HUES64 (cell line): Measurements from ENCODE around the gene CAVIN1.
"Not testable (repeated sequence)": the region's sequence is repeated elsewhere in the genome, so short reads cannot be mapped to it uniquely, and the experiment has no call there.

ENCODE experiments used
- H3K27ac ChIP-seq: 2 replicates; pipeline ENCODE4 v1.7.0; 2013; ENCODE audit warnings: low read depth, low read length, inconsistent platforms
- H3K27me3 ChIP-seq: 2 replicates; pipeline ENCODE4 v1.6.1; 2013; ENCODE audit warnings: mild to moderate bottlenecking, low read length; ENCODE audit not compliant: insufficient read depth
- H3K36me3 ChIP-seq: 2 replicates; pipeline ENCODE4 v1.6.1; 2013; ENCODE audit warnings: mild to moderate bottlenecking, low read length; ENCODE audit not compliant: insufficient read depth
- H3K4me1 ChIP-seq: 2 replicates; pipeline ENCODE4 v1.6.1; 2013; ENCODE audit warnings: mild to moderate bottlenecking, low read length, moderate library complexity; ENCODE audit not compliant: insufficient read depth
- H3K4me3 ChIP-seq: 2 replicates; pipeline ENCODE4 v1.5.1; 2013; ENCODE audit warnings: mild to moderate bottlenecking, low read length, moderate library complexity
- H3K9ac ChIP-seq: 2 replicates; pipeline ENCODE4 v1.6.1; 2013; ENCODE audit warnings: mild to moderate bottlenecking, low read depth, low read length
- H3K9me3 ChIP-seq: 2 replicates; pipeline ENCODE4 v1.6.1; 2013; ENCODE audit warnings: low read depth, low read length; ENCODE audit not compliant: insufficient read depth
- WGBS: fragments of 150-250, 120-280 bp; methylation state at CpG from one replicate; pipeline ENCODE4 v1.1.7; 2013; ENCODE audit warnings: missing lambda C conversion rate; 5-methylcytosine and 5-hydroxymethylcytosine counted together

The CAVIN1 gene

DNA sequence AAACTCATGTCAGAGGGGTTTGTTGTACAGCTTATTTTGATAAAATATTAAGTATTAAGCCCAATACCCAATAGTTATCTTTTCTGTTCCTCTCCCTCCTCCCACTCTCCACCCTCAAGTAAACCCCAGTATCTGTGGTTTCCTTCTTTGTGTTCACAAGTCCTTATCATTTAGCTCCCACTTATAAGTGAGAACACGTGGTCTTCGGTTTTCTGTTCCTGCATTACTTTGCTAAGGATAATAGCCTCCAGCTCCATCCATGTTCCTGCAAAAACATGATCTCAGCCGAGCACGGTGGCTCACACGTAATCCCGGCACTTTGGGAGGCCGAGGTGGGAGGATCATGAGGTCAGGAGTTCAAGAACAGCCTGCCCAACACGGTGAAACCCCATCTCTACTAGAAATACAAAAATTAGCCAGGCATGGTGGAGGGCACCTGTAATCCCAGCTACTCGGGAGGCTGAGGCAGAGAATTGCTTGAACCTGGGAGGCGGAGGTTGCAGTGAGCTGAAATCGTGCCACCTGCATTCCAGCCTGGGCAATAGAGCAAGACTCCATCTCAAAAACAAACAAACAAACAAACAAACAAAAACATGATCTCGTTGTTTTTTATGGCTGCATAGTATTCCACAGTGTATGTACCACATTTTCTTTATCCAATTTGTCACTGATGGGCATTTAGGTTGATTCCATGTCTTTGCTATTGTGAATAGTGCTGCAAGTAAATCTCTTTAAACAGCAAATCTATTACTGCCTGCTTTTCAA is 54.1 kb downstream of the CAVIN1 start:
- H3K27me3 ChIP-seq, H3K9ac ChIP-seq, H3K4me3 ChIP-seq, H3K9me3 ChIP-seq, H3K27ac ChIP-seq: not testable (repeated sequence)
- Histone ChIP-seq H3K4me1 (peaks cover 13% of the 10 kb centered on the region), H3K36me3 (peaks cover 18% of the 10 kb centered on the region)
- 87% methylated on average over 12 of the region's 12 CpGs for WGBS

DNA sequence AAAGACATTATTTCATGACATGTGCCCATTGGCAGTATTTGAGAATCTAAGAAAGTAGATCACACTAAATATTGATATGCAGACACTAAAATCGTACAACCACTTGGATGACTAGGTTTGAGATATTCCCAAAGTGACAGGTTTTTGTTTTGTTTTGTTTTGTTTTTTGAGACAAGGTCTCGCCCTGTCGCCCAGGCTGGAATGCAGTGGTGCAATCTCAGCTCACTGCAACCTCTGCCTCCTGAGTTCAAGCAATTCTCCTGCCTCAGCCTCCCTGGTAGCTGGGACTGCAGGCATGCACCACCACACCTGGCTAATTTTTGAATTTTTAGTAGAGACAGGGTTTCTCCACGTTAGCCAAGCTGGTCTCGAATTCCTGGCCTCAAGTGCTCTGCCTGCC is 54.7 kb downstream of the CAVIN1 start:
- WGBS, result 84% methylated on average over 5 of the region's 5 CpGs
- peaks cover 13% of the 10 kb centered on the region for H3K4me1 ChIP-seq
- peaks cover 16% of the 10 kb centered on the region for H3K36me3 ChIP-seq
- H3K27me3 ChIP-seq, H3K27ac ChIP-seq, H3K9ac ChIP-seq, H3K4me3 ChIP-seq, H3K9me3 ChIP-seq: not testable (repeated sequence)

DNA sequence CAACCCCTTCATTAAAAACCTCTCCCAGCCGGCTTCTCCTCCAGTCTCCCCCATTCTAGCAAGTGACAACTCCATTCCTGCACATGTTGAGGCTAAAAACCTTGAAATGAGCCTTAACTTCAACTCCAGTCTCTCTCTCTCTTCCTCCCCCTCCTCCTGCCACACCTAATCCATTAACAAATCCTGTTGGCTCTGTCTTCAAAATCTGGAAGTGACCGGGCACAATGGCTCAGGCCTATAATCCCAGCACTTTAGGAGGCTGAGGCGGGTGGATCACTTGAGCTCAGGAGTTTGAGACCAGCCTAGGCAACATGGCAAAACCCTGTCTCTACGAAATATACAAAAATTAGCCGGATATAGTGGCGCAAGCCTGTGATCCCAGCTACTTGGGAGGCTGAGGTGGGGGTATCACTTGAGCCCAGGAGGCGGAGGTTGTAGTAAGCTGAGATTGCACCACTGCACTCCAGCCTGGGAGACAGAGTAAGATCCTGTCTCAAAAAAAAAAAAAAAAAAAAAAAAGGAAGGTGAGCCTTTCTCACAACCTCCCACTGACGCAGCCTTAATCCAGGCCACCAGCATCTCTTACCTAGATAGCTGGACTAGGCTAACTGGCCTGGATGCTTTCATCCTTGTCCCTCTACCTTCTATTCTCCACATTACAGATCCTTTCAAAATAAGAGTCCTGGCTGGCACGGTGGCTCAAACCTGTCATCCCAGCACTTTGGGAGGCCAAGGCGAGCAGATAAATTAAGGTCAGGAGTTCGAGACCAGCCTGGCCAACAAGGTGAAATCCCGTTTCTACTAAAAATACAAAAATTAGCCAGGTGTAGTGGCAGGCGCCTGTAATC is 56.7 kb downstream of the CAVIN1 start:
- H3K4me3 ChIP-seq, H3K9ac ChIP-seq, H3K9me3 ChIP-seq, H3K27me3 ChIP-seq, H3K27ac ChIP-seq, H3K36me3 ChIP-seq: not testable (repeated sequence)
- 72% methylated on average over 13 of the region's 13 CpGs for WGBS
- H3K4me1 ChIP-seq, result peaks cover 26% of the 10 kb centered on the region

DNA sequence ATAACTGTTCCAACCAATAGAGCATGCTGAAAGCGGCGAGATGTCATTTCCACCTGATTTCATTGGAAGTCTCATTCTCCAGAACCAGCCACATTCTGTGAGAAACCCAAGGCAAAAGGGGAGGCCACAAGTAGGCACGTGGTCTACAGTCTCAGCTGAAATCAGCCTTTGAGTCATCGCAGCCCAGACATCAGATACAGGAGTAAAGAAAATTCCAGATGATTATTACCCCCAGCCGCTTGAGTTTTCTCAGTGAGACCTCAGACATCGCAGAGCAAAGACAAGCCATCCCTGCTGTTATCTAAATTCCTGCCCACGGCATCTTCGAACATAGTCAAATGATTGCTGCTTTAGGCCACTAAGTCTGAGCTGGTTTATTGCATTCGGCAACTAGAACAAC is 57.9 kb downstream of the CAVIN1 start:
- Histone ChIP-seq H3K4me3 (no peak overlapping the region), H3K9me3 (no peaks in the 10 kb centered on the region), H3K27me3 (no peaks in the 10 kb centered on the region), H3K36me3 (0 out of 2 replicates have a peak, but pooled peaks cover 3% of the 10 kb centered on the region), H3K4me1 (peaks cover 28% of the 10 kb centered on the region), H3K27ac (no peak overlapping the region), H3K9ac (no peak overlapping the region)
- WGBS, result 93% methylated on average over 8 of the region's 9 CpGs

DNA sequence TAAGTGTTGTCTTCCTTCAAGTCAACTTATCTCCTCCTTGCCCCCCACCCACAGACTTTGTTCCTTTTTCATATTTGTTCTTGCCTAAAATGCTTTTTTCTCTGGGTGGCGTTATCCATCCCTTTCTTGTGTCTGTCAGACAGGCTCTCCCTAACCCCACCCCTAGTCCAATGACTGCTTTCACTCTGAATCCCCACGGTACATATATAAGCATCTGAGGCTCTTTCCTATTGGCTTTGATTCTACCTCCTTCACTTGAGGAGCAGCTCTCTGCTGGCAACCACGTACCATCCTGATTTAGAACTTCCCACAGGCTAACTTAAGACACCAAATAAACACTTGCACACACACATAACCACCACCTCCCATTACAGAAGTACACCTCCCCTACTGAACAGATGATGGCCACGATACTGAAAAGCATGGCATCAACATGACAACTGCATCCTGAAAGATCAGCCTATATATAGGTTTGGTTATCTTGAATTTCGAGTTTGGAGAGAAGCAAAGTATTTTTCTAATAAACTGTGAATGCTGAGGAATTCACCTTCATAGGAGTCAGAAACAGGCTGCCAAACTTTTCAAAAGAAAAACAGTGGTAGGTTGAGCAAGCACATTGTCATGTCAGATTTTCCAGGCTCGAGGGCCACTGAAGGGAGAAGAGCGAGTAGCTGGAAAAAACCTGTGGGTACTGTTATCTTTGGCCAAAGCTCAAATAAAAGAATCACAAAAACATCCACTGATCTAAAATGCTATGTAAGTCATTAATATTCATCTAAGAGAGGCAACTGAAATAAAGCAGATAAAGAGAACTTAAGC is 59.1 kb downstream of the CAVIN1 start:
- no peak overlapping the region for H3K27ac ChIP-seq
- 0 out of 2 replicates have a peak, but pooled peaks cover 3% of the 10 kb centered on the region for H3K36me3 ChIP-seq
- H3K4me3 ChIP-seq, result no peak overlapping the region
- 93% methylated on average over 7 of the region's 7 CpGs for WGBS
- no peak overlapping the region for H3K9ac ChIP-seq
- H3K4me1 ChIP-seq, result peaks cover 28% of the 10 kb centered on the region
- no peaks in the 10 kb centered on the region for H3K9me3 ChIP-seq
- no peaks in the 10 kb centered on the region for H3K27me3 ChIP-seq

DNA sequence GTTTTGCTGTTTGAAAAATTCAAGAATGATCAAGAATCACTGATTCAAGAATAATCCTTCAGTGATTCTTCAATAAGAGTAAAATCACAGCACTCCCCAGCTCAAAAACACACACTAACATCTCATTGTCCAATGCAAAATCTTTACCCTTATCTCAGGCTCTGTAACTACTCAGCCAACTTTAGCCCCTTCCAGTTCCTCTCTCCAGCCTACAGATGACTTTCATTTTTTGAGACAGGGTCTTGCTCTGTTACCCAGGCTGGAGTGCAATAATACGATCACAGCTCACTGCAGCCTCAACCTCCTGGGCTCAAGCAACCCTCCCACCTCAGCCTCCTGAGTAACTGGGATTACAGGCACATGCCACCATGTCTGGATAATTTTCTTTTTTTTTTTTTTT is 59.8 kb downstream of the CAVIN1 start:
- Histone ChIP-seq H3K27ac (no peak overlapping the region), H3K27me3 (no peaks in the 10 kb centered on the region), H3K36me3 (0 out of 2 replicates have a peak, but pooled peaks cover 3% of the 10 kb centered on the region), H3K4me1 (peaks cover 27% of the 10 kb centered on the region), H3K4me3 (no peak overlapping the region), H3K9me3 (no peaks in the 10 kb centered on the region), H3K9ac (no peak overlapping the region)
- 93% methylated on average over 1 of the region's 1 CpG for WGBS

DNA sequence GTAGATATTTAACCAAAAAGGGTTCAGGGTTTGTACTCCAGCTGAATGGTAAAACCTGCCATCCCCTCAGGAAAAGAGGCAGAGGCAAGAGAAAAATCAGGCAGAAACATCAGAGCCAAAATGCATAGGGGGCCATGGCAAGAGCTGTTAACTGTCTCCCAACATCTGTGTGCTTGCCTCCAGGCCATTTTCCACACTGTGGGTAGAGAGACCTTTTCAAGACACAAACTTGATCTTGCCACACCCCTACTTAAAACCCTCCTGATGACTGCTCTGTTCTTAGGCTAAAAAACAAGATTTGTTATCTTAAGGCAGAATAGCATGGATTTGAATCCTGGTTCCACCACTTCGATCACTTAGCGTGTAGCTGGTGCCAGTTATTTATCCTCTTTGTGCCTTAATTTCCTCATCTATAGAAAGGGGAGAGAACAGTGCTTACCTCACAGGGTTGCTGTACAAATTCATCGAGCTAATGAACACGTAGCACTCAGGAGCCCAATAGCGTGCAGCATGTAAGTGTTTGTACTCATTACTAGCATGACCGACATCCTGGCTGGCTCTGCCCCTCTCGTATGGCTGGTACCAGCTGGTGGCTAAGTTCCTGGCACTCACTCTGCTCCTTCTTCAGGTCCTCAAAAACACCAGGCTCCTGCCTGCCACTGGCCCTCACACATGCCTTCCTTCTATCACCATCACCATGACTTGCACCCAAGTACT is 60.7 kb downstream of the CAVIN1 start:
- 90% methylated on average over 7 of the region's 7 CpGs for WGBS
- Histone ChIP-seq H3K9ac (no peak overlapping the region), H3K27me3 (no peaks in the 10 kb centered on the region), H3K4me3 (no peak overlapping the region), H3K4me1 (peaks cover 19% of the 10 kb centered on the region), H3K9me3 (no peaks in the 10 kb centered on the region), H3K27ac (peak overlapping the region; percentile 7; the same call in 1 of the 2 replicates), H3K36me3 (0 out of 2 replicates have a peak, but pooled peaks cover 3% of the 10 kb centered on the region)

DNA sequence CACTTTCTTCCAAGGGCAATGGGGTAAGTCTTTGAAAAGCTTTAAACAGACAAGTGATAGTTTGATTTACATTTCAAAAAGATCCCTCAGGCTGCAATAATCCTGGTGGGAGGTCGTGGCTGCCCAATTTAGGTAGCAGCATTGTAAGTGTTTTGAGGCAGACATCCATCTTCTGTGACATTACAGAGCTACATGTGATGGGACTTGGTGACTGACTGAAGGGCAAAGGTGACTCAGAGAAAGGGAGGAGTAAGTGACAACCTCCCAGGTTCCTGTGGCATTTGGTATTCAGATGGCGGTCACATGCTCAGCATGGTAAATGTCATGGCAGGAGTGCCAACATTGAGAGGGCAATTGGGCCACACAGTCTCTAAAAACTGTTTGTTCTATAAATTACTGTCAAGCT is 61.3 kb downstream of the CAVIN1 start:
- no peaks in the 10 kb centered on the region for H3K9me3 ChIP-seq
- H3K36me3 ChIP-seq, result 0 out of 2 replicates have a peak, but pooled peaks cover 3% of the 10 kb centered on the region
- 13% methylated on average over 2 of the region's 2 CpGs for WGBS
- no peaks in the 10 kb centered on the region for H3K27me3 ChIP-seq
- H3K4me1 ChIP-seq, result peaks cover 16% of the 10 kb centered on the region
- H3K4me3 ChIP-seq, result no peak overlapping the region
- H3K27ac ChIP-seq, result no peak overlapping the region; the same call in 1 of the 2 replicates
- H3K9ac ChIP-seq, result no peak overlapping the region

DNA sequence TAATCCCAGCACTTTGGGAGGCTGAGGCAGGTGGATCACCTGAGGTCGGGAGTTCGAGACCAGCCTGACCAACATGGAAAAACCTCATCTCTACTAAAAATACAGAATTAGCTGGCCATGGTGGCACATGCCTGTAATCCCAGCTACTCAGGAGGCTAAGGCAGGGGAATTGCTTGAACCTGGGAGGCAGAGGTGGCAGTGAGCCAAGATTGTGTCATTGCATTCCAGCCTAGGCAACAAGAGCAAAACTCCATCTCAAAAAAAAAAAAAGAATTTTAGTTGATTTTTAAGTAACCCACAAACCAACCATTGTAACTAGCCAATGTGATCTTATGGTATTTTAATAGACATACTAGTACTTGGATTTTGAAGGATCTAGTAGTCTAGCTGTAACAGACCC is 62.7 kb downstream of the CAVIN1 start:
- not testable (repeated sequence) for H3K4me3 ChIP-seq, H3K27me3 ChIP-seq, H3K27ac ChIP-seq, H3K9me3 ChIP-seq, H3K36me3 ChIP-seq, H3K9ac ChIP-seq
- peaks cover 16% of the 10 kb centered on the region for H3K4me1 ChIP-seq
- WGBS, result 92% methylated on average over 2 of the region's 2 CpGs

DNA sequence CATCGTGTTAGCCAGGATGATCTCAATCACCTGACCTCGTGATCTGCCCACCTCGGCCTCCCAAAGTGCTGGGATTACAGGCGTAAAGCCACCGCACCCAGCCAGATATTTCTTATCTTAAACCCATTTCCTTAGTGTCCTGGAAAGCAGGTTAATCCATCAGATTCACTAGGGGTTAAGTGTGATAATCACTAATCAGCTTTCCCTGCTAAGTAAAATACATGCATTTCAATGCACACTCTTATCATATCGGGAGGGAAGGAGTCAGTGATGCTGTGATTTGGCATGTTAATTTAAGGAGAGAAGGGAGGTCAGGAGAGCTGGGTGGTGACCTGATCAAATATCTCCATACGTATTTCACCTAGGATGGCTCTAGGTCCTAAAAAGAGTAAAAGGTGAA is 63.9 kb downstream of the CAVIN1 start:
- Histone ChIP-seq H3K4me1 (peaks cover 16% of the 10 kb centered on the region), H3K27me3 (no peaks in the 10 kb centered on the region), H3K36me3 (no peaks in the 10 kb centered on the region), H3K9me3 (no peaks in the 10 kb centered on the region), H3K4me3 (no peak overlapping the region), H3K9ac (no peak overlapping the region), H3K27ac (no peak overlapping the region)
- 90% methylated on average over 6 of the region's 7 CpGs for WGBS
